Astrocyte (in vitro differentiated cells and primary cell): ENCODE data around the gene PLPP1. TPM values are rescaled to one million over a fixed set of nuclear protein-coding genes. Genes with fewer than 3 reads are reported as not detected.

Experiments used
- DNase-seq: peaks from one replicate; pipeline ENCODE4 v3.0.0-alpha.2; 2010; ENCODE audit warnings: low read depth
- FAIRE-seq: peaks from 2 replicates; lab custom pipeline; 2011; peaks lifted over from hg19 to GRCh38; lab: Jason Lieb, UNC
- H2AFZ ChIP-seq: 2 replicates; pipeline ENCODE4 v1.6.0; 2012; ENCODE audit warnings: low read depth, low read length, inconsistent platforms
- H3K27ac ChIP-seq: 2 replicates; pipeline ENCODE4 v1.5.1; 2011; ENCODE audit warnings: low read depth, low read length, inconsistent platforms
- H3K27me3 ChIP-seq: 2 replicates; pipeline ENCODE4 v1.6.0; 2011; ENCODE audit warnings: low read length, inconsistent platforms; ENCODE audit not compliant: insufficient read depth
- H3K36me3 ChIP-seq: 2 replicates; pipeline ENCODE4 v1.5.1; 2011; ENCODE audit warnings: low read length, inconsistent platforms; ENCODE audit not compliant: insufficient read depth
- H3K4me1 ChIP-seq: 2 replicates; pipeline ENCODE4 v1.5.1; 2011; ENCODE audit warnings: low read length, inconsistent platforms; ENCODE audit not compliant: insufficient read depth
- H3K4me2 ChIP-seq: 2 replicates; pipeline ENCODE4 v1.6.0; 2012; ENCODE audit warnings: low read length, inconsistent platforms
- H3K4me3 ChIP-seq: 2 replicates; pipeline ENCODE4 v1.5.1; 2011; ENCODE audit warnings: low read depth, mild to moderate bottlenecking, low read length, inconsistent platforms; ENCODE audit not compliant: insufficient read depth
- H3K79me2 ChIP-seq: 2 replicates; pipeline ENCODE4 v1.6.0; 2012; ENCODE audit warnings: mild to moderate bottlenecking, low read length, inconsistent platforms; ENCODE audit not compliant: insufficient read depth
- H3K9ac ChIP-seq: 2 replicates; pipeline ENCODE4 v1.6.0; 2012; ENCODE audit warnings: mild to moderate bottlenecking, low read length, inconsistent platforms
- H3K9me3 ChIP-seq: 2 replicates; pipeline ENCODE4 v1.5.1; 2012; ENCODE audit warnings: low read depth, mild to moderate bottlenecking, low read length, inconsistent platforms; ENCODE audit not compliant: insufficient read depth
- H4K20me1 ChIP-seq: 2 replicates; pipeline ENCODE4 v1.6.0; 2012; ENCODE audit warnings: low read length, inconsistent platforms; ENCODE audit not compliant: insufficient read depth
- H3K27ac Mint-ChIP-seq: one replicate; pipeline ENCODE4 v1.8.0; 2021; ENCODE audit warnings: mild to moderate bottlenecking, mixed read lengths; ENCODE audit not compliant: unreplicated experiment
- H3K27me3 Mint-ChIP-seq: one replicate; pipeline ENCODE4 v1.8.0; 2021; ENCODE audit warnings: low read depth, mixed read lengths; ENCODE audit not compliant: unreplicated experiment
- H3K36me3 Mint-ChIP-seq: one replicate; pipeline ENCODE4 v1.8.0; 2021; ENCODE audit warnings: low read depth, mixed read lengths; ENCODE audit not compliant: unreplicated experiment
- H3K4me1 Mint-ChIP-seq: one replicate; pipeline ENCODE4 v1.8.0; 2021; ENCODE audit warnings: low read depth, mixed read lengths; ENCODE audit not compliant: unreplicated experiment
- H3K4me3 Mint-ChIP-seq: one replicate; pipeline ENCODE4 v1.8.0; 2021; ENCODE audit warnings: mild to moderate bottlenecking, moderate library complexity, mixed read lengths; ENCODE audit not compliant: unreplicated experiment
- H3K9me3 Mint-ChIP-seq: one replicate; pipeline ENCODE4 v1.8.0; 2021; ENCODE audit warnings: mild to moderate bottlenecking, mixed read lengths; ENCODE audit not compliant: unreplicated experiment
- EZH2 ChIP-seq: IDR thresholded peaks from 2 replicates; pipeline ENCODE4 v1.6.1; 2012; ENCODE audit warnings: mild to moderate bottlenecking, low read length, inconsistent platforms; ENCODE audit not compliant: insufficient read depth
- total RNA-seq: library from RNA; stranded (reverse); gene quantifications from 2 replicates; pipeline ENCODE4 v1.2.1, GENCODE V29; 2021
- TF ChIP-seq, protein P1 (sequence below): IDR thresholded peaks from 2 replicates; pipeline ENCODE4 v1.5.1; 2011; ENCODE audit warnings: low read depth, mild to moderate bottlenecking, inconsistent platforms, low read length, moderate library complexity; ENCODE audit not compliant: insufficient read depth

The PLPP1 gene
- total RNA-seq, 1 donor from 2014 or later, result 56.3 TPM

DNA sequence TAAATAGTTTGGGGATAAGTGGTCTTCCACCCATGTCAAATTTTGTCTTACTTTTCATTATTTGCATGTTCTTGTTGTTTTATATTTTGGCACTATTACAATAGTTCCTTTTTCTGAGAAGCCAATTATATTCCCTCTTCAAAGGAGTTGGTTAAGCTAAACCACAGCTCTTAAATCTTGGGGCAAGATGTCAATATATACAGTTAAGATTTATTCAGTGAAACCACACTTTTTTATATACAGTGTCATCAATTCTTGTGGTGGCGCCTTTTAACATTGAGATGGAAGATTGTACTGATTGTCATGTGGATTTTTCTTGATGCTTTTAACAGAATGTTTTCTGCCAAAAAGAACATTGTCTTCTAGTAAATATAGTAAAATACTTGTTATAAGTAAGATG, 122.9 kb downstream of the PLPP1 start:
- Histone ChIP-seq H3K9ac (no peak overlapping the region), H3K27ac (no peak overlapping the region), H3K27me3 (no peaks in the 10 kb centered on the region), H3K79me2 (no peaks in the 10 kb centered on the region), H3K9me3 (no peaks in the 10 kb centered on the region), H3K36me3 (peaks cover 10% of the 10 kb centered on the region), H2AFZ (no peak overlapping the region), H3K4me2 (no peak overlapping the region), H4K20me1 (no peaks in the 10 kb centered on the region), H3K4me1 (peaks cover 13% of the 10 kb centered on the region), H3K4me3 (no peak overlapping the region)
- H3K27me3 Mint-ChIP-seq, result no peaks in the 10 kb centered on the region
- no peak overlapping the region for H3K4me3 Mint-ChIP-seq
- DNase-seq (no peak), FAIRE-seq (no peak)
- no peaks in the 10 kb centered on the region for H3K9me3 Mint-ChIP-seq
- peaks cover 10% of the 10 kb centered on the region for H3K4me1 Mint-ChIP-seq
- H3K27ac Mint-ChIP-seq, result no peak overlapping the region
- peaks cover 6% of the 10 kb centered on the region for H3K36me3 Mint-ChIP-seq
- no peak for TF ChIP-seq EZH2
- TF ChIP-seq, protein P1, sequence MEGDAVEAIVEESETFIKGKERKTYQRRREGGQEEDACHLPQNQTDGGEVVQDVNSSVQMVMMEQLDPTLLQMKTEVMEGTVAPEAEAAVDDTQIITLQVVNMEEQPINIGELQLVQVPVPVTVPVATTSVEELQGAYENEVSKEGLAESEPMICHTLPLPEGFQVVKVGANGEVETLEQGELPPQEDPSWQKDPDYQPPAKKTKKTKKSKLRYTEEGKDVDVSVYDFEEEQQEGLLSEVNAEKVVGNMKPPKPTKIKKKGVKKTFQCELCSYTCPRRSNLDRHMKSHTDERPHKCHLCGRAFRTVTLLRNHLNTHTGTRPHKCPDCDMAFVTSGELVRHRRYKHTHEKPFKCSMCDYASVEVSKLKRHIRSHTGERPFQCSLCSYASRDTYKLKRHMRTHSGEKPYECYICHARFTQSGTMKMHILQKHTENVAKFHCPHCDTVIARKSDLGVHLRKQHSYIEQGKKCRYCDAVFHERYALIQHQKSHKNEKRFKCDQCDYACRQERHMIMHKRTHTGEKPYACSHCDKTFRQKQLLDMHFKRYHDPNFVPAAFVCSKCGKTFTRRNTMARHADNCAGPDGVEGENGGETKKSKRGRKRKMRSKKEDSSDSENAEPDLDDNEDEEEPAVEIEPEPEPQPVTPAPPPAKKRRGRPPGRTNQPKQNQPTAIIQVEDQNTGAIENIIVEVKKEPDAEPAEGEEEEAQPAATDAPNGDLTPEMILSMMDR, result no peak

DNA sequence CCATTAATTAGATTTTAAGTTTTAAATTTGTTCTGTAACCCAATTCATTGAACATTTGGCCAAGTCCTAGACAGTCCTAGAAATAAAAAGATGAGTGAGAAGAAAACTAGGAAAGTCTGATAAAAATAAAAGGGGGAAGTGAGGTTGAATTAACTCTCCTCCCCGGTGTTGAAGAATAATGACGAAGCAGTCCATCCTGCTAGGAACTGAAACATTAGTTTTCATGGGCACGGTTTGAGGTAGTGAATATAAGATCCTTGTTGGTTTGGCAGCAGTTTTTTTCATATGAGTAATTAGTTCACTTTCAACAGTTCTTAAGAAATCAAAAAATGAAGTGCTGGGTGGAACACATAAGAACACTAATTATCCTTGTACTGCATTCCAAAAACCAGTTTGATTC, 123.9 kb downstream of the PLPP1 start:
- Histone ChIP-seq H3K27ac (no peak overlapping the region), H3K9me3 (no peaks in the 10 kb centered on the region), H3K4me1 (peaks cover 13% of the 10 kb centered on the region), H3K27me3 (no peaks in the 10 kb centered on the region), H3K36me3 (peaks cover 13% of the 10 kb centered on the region), H3K4me3 (no peak overlapping the region), H2AFZ (no peak overlapping the region), H3K9ac (no peak overlapping the region), H3K79me2 (no peaks in the 10 kb centered on the region), H4K20me1 (no peaks in the 10 kb centered on the region), H3K4me2 (no peak overlapping the region)
- Mint-ChIP-seq H3K27me3 (no peaks in the 10 kb centered on the region), H3K27ac (no peak overlapping the region), H3K4me3 (no peak overlapping the region), H3K9me3 (no peaks in the 10 kb centered on the region), H3K4me1 (peaks cover 10% of the 10 kb centered on the region), H3K36me3 (peaks cover 6% of the 10 kb centered on the region)
- FAIRE-seq, result no peak
- TF ChIP-seq EZH2, result no peak
- TF ChIP-seq, protein P1, result no peak
- no peak for DNase-seq

DNA sequence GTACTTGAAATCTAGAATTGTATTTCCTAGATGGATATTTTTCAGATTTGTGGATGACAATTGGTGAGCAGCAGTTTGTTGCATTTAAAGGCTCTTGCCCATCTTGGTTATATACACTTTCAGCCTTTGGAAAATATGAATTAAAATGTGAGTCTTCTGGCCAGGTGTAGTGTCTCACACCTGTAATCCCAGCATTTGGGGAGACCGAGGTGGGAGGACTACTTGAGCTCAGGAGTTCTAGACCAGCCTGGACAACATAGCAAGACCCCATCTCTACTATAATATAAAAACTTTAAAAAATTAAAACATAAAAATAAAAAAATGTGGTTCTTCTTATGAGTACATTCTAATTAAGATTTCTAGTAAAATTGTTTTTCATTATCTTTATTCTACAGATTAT, 125.0 kb downstream of the PLPP1 start:
- no peak overlapping the region for H3K4me3 Mint-ChIP-seq
- H4K20me1 ChIP-seq, result no peaks in the 10 kb centered on the region
- H3K27me3 ChIP-seq, result no peaks in the 10 kb centered on the region
- no peak for FAIRE-seq
- no peak overlapping the region for H3K4me3 ChIP-seq
- H3K27me3 Mint-ChIP-seq, result no peaks in the 10 kb centered on the region
- peaks cover 3% of the 10 kb centered on the region for H3K4me1 Mint-ChIP-seq
- peaks cover 5% of the 10 kb centered on the region for H3K4me1 ChIP-seq
- no peaks in the 10 kb centered on the region for H3K9me3 Mint-ChIP-seq
- H3K36me3 Mint-ChIP-seq, result peaks cover 4% of the 10 kb centered on the region
- H3K36me3 ChIP-seq, result peaks cover 16% of the 10 kb centered on the region
- no peak overlapping the region for H2AFZ ChIP-seq
- no peak for DNase-seq
- TF ChIP-seq, protein P1, result no peak
- TF ChIP-seq EZH2, result no peak
- H3K79me2 ChIP-seq, result no peaks in the 10 kb centered on the region
- H3K4me2 ChIP-seq, result no peak overlapping the region
- no peak overlapping the region for H3K27ac ChIP-seq
- H3K9me3 ChIP-seq, result no peaks in the 10 kb centered on the region
- no peak overlapping the region for H3K27ac Mint-ChIP-seq
- no peak overlapping the region for H3K9ac ChIP-seq
